MM.1S (cell line): ENCODE data around the gene MRPS18B.
"Not testable (repeated sequence)": the region's sequence is repeated elsewhere in the genome, so short reads cannot be mapped to it uniquely, and the experiment has no call there.

Experiments
- DNase-seq: peaks from one replicate; pipeline ENCODE4 v3.0.0-alpha.2; 2015
- H2AFZ ChIP-seq: fragments of 300-600 bp; sonication (generic); 2 replicates; pipeline ENCODE4 v1.6.0; 2016; ENCODE audit warnings: antibody characterized with exemption, low read length
- H3F3A ChIP-seq: fragments of 300-600 bp; sonication (generic); 2 replicates; pipeline ENCODE4 v1.6.1; 2016; ENCODE audit warnings: mild to moderate bottlenecking, antibody characterized with exemption, low read length, moderate library complexity, mixed read lengths; ENCODE audit not compliant: insufficient read depth
- H3K27ac ChIP-seq: fragments of 300-600 bp; sonication (generic); 2 replicates; pipeline ENCODE4 v1.5.1; 2016; ENCODE audit warnings: mild to moderate bottlenecking, low read length
- H3K27me3 ChIP-seq: fragments of 300-600 bp; sonication (generic); replicated peaks from 2 replicates; pipeline ENCODE4 v1.6.0; 2016; ENCODE audit warnings: low read length; ENCODE audit not compliant: insufficient read depth
- H3K36me3 ChIP-seq: fragments of 300-600 bp; sonication (generic); replicated peaks from 2 replicates; pipeline ENCODE4 v1.6.1; 2016; ENCODE audit warnings: mild to moderate bottlenecking, low read length, mixed read lengths; ENCODE audit not compliant: insufficient read depth
- H3K4me1 ChIP-seq: fragments of 300-600 bp; sonication (generic); 2 replicates; pipeline ENCODE4 v1.6.1; 2016; ENCODE audit warnings: low read length, mixed read lengths
- H3K4me2 ChIP-seq: fragments of 300-600 bp; sonication (generic); 2 replicates; pipeline ENCODE4 v1.6.0; 2016; ENCODE audit warnings: low read depth, low read length
- H3K4me3 ChIP-seq: fragments of 300-600 bp; sonication (generic); 2 replicates; pipeline ENCODE4 v1.5.1; 2016; ENCODE audit warnings: low read length, mixed read lengths
- H3K79me2 ChIP-seq: fragments of 300-600 bp; sonication (generic); 2 replicates; pipeline ENCODE4 v1.6.1; 2016; ENCODE audit warnings: mixed run types, low read length, mixed read lengths
- H3K9ac ChIP-seq: fragments of 300-600 bp; sonication (generic); 2 replicates; pipeline ENCODE4 v1.6.1; 2016; ENCODE audit warnings: low read length, mixed read lengths
- H3K9me2 ChIP-seq: fragments of 300-600 bp; sonication (generic); replicated peaks from 2 replicates; pipeline ENCODE4 v1.6.1; 2016; ENCODE audit warnings: mild to moderate bottlenecking, low read length, mixed read lengths; ENCODE audit not compliant: insufficient read depth
- H3K9me3 ChIP-seq: fragments of 300-600 bp; sonication (generic); replicated peaks from 2 replicates; pipeline ENCODE4 v1.6.1; 2016; ENCODE audit warnings: mild to moderate bottlenecking, low read length, mixed read lengths; ENCODE audit not compliant: insufficient read depth
- H4K20me1 ChIP-seq: fragments of 300-600 bp; sonication (generic); 2 replicates; pipeline ENCODE4 v1.6.1; 2016; ENCODE audit warnings: mild to moderate bottlenecking, low read length, moderate library complexity, mixed read lengths; ENCODE audit not compliant: insufficient read depth
- CTCF ChIP-seq: fragments of 300-600 bp; sonication (generic); IDR thresholded peaks from 2 replicates; pipeline ENCODE4 v1.5.1; 2016; ENCODE audit warnings: antibody characterized with exemption, low read length, mixed read lengths
- EZH2 ChIP-seq: fragments of 300-600 bp; sonication (generic); optimal IDR thresholded peaks from 2 replicates; pipeline ENCODE3; 2017; ENCODE audit warnings: low read depth, mild to moderate bottlenecking, antibody characterized with exemption, low read length, mixed read lengths
- EZH2phosphoT487 ChIP-seq: fragments of 300-600 bp; sonication (generic); IDR thresholded peaks from 2 replicates; pipeline ENCODE4 v1.6.1; 2018; ENCODE audit warnings: antibody characterized with exemption, low read length

The MRPS18B gene

GRCh38 chr6:30591008-30591407 is 26.6 kb upstream of the MRPS18B start:
- Histone ChIP-seq H3K4me1 (no peaks in the 10 kb centered on the region), H3K27me3 (no peaks in the 10 kb centered on the region), H3K4me2 (no peak overlapping the region), H3K36me3 (no peaks in the 10 kb centered on the region; the same call in 1 of the 2 replicates), H3K27ac (no peak overlapping the region), H3K9me2 (no peaks in the 10 kb centered on the region), H3K79me2 (peaks cover 36% of the 10 kb centered on the region; the same call in 1 of the 2 replicates), H3K4me3 (no peak overlapping the region), H2AFZ (no peak overlapping the region), H3F3A (peaks cover 6% of the 10 kb centered on the region; the same call in 1 of the 2 replicates), H3K9me3 (no peaks in the 10 kb centered on the region), H3K9ac (no peak overlapping the region), H4K20me1 (no peaks in the 10 kb centered on the region)
- no peak for TF ChIP-seq CTCF
- no peak for TF ChIP-seq EZH2
- no peak for TF ChIP-seq EZH2phosphoT487
- DNase-seq: no peak

GRCh38 chr6:30592287-30592686 is 25.4 kb upstream of the MRPS18B start:
- Histone ChIP-seq H3F3A (peaks cover 11% of the 10 kb centered on the region), H3K36me3 (no peaks in the 10 kb centered on the region; the same call in 1 of the 2 replicates), H4K20me1 (0 out of 2 replicates have a peak, but pooled peaks cover 2% of the 10 kb centered on the region)

GRCh38 chr6:30597315-30598144 is 20.1 kb upstream of the MRPS18B start:
- Histone ChIP-seq H3K79me2 (0 out of 2 replicates have a peak, but pooled peaks cover 10% of the 10 kb centered on the region), H3F3A (peaks cover 51% of the 10 kb centered on the region)
- H3K9me2 ChIP-seq, H3K27ac ChIP-seq, H3K9ac ChIP-seq, H3K27me3 ChIP-seq, H3K4me3 ChIP-seq, H2AFZ ChIP-seq, H3K4me2 ChIP-seq, H3K9me3 ChIP-seq, H3K36me3 ChIP-seq, H4K20me1 ChIP-seq, H3K4me1 ChIP-seq: not testable (repeated sequence)
- DNase-seq: peak; percentile 71
- TF ChIP-seq CTCF: peak; percentile 80

More at GRCh38 chr6:30592287-30592686, 25.4 kb upstream of the MRPS18B start:
- Histone ChIP-seq H3K4me3 (no peak overlapping the region), H3K9me3 (no peaks in the 10 kb centered on the region), H2AFZ (no peak overlapping the region), H3K9ac (no peak overlapping the region), H3K9me2 (no peaks in the 10 kb centered on the region), H3K4me1 (no peaks in the 10 kb centered on the region), H3K4me2 (no peak overlapping the region), H3K27ac (no peak overlapping the region), H3K79me2 (peaks cover 36% of the 10 kb centered on the region; the same call in 1 of the 2 replicates), H3K27me3 (no peaks in the 10 kb centered on the region)
- DNase-seq: no peak
- TF ChIP-seq EZH2: no peak
- TF ChIP-seq CTCF: no peak
- TF ChIP-seq EZH2phosphoT487: no peak
